ENCODE measurements around the gene GABBR1.

GRCh38 chr6:29651413-29652197 is 18.6 kb upstream of the GABBR1 start:
- TF ChIP-seq ATF3 (CRISPR knock-in tag; IDR thresholded peaks at IDR 0.05), result no peak
- no peak for TF ChIP-seq ZNF337 (CRISPR knock-in tag; IDR thresholded peaks at IDR 0.05; ENCODE audit: borderline replicate concordance, low read depth)
- no peak for TF ChIP-seq EZH2 (conservative IDR thresholded peaks at IDR 0.05; ENCODE audit: low read depth, low read length)
- no peak for TF ChIP-seq REST (IDR thresholded peaks at IDR 0.05; ENCODE audit: borderline replicate concordance in 1 of 2, low read depth in 1 of 2, low read length in 2 of 2)
